PFSK-1 (cell line): ENCODE results near the gene KLHL17.

Experiments used
- FOXP2 ChIP-seq: optimal IDR thresholded peaks from 2 replicates; pipeline ENCODE3; 2011; ENCODE audit warnings: borderline replicate concordance, control low read depth, inconsistent platforms; ENCODE audit not compliant: insufficient read depth; ENCODE audit errors: extremely low read length, extremely low read depth
- POLR2AphosphoS5 ChIP-seq: IDR thresholded peaks from 2 replicates; pipeline ENCODE4 v1.6.1; 2012; ENCODE audit warnings: low read depth, mild to moderate bottlenecking, control low read depth, low read length, moderate library complexity
- SIN3A ChIP-seq: IDR thresholded peaks from 2 replicates; pipeline ENCODE4 v1.6.1; 2012; ENCODE audit warnings: mild to moderate bottlenecking, low read length, moderate library complexity, borderline replicate concordance; ENCODE audit not compliant: insufficient read depth
- TAF1 ChIP-seq: IDR thresholded peaks from 2 replicates; pipeline ENCODE4 v1.6.1; 2012; ENCODE audit warnings: low read length, control low read depth, borderline replicate concordance; ENCODE audit not compliant: insufficient read depth
- TF ChIP-seq, protein P1 (sequence below), 2 experiments: IDR thresholded peaks; 2 replicates each; pipeline versions ENCODE4 v1.6.1 to v1.8.0; 2011 to 2012; ENCODE audit warnings: low read depth in 2 of 2, low read length in 2 of 2, control low read depth in 1 of 2, inconsistent platforms in 1 of 2, mild to moderate bottlenecking in 1 of 2, moderate library complexity in 1 of 2; ENCODE audit not compliant: insufficient read depth in 1 of 2

Gene KLHL17

DNA sequence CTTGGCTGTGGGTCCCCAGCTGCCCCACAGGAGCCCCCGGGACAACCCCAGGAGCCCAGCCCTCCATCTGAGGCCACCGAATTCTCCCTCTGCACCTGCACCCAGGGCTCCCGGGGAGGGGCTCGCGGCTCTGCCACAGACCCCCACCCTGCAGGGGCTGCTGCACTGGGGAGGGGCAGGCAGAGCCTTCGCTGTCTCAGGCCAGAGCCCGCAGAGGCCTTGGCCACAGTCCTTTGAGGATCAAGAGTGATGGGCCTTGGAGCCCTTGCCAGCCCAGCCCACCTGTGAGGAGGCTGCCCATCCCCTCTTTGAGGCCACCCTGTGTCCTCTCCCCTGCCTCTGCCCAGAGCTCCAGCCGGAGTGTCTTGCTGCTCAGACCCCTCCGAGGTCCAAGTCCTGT lies 15.0 kb downstream of the KLHL17 start:
- TF ChIP-seq, protein P1, sequence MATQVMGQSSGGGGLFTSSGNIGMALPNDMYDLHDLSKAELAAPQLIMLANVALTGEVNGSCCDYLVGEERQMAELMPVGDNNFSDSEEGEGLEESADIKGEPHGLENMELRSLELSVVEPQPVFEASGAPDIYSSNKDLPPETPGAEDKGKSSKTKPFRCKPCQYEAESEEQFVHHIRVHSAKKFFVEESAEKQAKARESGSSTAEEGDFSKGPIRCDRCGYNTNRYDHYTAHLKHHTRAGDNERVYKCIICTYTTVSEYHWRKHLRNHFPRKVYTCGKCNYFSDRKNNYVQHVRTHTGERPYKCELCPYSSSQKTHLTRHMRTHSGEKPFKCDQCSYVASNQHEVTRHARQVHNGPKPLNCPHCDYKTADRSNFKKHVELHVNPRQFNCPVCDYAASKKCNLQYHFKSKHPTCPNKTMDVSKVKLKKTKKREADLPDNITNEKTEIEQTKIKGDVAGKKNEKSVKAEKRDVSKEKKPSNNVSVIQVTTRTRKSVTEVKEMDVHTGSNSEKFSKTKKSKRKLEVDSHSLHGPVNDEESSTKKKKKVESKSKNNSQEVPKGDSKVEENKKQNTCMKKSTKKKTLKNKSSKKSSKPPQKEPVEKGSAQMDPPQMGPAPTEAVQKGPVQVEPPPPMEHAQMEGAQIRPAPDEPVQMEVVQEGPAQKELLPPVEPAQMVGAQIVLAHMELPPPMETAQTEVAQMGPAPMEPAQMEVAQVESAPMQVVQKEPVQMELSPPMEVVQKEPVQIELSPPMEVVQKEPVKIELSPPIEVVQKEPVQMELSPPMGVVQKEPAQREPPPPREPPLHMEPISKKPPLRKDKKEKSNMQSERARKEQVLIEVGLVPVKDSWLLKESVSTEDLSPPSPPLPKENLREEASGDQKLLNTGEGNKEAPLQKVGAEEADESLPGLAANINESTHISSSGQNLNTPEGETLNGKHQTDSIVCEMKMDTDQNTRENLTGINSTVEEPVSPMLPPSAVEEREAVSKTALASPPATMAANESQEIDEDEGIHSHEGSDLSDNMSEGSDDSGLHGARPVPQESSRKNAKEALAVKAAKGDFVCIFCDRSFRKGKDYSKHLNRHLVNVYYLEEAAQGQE (IDR thresholded peaks at IDR 0.05; ENCODE audit: insufficient read depth in 1 of 2, low read depth in 2 of 2, low read length in 2 of 2) = no peak
- TF ChIP-seq POLR2AphosphoS5 (no peak), FOXP2 (no peak), TAF1 (no peak), SIN3A (no peak)

DNA sequence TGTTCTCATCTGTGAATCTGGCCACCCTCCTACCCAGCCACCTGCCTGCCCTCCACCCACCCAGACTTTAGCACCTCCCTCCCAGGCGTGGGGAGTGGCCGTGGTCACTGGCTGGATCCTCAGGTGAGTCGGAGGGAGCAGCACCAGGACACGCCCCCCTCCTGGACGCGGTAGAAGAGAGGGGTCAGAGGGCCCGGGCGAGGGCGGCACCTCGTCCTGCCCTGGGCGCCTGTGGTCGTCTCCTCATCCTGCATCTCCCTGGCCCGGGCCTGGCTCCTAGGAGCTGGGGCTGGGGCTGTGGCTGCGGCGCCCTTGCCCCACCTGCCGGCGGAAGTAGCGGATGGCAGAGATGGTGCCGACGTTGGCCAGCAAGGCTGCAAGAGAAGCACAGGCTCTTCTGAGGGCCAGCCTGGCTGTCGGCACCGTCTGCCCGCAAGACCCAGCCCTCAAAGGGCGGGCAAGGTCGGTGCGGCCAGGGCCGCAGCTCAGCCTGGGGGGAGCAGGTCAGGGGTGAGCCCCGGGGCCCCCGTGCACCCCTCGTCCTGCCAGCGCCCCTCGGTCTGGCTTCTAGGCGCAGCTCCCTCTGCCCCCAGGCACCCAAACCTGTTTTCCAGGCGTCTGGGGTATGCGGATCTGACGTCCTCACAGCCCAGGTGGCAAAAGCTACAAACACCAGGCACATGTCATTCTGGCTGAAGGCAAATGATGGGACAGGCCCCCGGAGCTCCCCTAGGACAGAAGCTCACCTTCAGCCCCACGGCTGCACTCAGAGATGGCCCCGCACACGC lies 15.7 kb downstream of the KLHL17 start:
- TF ChIP-seq TAF1 = no peak
- no peak for TF ChIP-seq FOXP2
- TF ChIP-seq, protein P1 (IDR thresholded peaks at IDR 0.05; ENCODE audit: insufficient read depth in 1 of 2, low read depth in 2 of 2, low read length in 2 of 2) = no peak
- no peak for TF ChIP-seq SIN3A
- TF ChIP-seq POLR2AphosphoS5 = no peak

DNA sequence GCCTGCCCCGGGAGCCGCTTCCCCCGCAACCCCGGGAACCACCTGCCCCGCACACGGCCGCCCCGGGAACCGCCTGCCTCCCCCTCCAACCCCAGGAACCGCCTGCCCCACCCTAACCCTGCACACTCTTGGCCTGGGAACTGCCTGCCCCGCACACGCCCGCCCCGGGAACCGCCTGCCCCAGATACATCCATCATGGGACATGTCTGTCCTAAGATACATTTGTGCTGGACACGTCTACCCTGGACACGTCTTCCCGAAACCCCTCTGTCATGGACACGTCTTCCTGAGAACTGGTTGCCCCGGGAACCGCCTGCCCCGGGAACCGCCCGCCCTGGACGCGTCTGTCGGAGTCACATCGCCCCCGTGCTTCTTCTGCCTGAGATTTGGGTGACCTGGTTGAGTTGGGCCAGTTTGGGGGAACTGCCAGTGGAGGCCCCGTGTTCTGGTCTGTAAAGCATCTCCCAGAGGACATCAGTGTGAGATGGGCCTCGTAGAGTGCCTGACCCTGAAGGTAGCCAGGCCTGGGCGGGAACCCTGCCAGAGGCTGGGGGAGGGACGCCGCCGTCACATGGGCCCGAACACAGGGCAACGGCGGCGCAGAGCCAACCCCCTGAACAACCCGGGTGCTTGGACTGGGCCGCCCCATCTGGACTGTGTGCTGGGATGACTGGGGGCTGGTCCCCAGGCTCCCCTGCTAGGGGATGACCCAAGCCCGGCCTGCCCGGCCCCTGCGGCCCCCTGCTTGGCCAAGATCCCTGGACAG lies 17.9 kb downstream of the KLHL17 start:
- TF ChIP-seq POLR2AphosphoS5 = no peak
- TF ChIP-seq TAF1 = no peak
- TF ChIP-seq, protein P1 (IDR thresholded peaks at IDR 0.05; ENCODE audit: insufficient read depth in 1 of 2, low read depth in 2 of 2, low read length in 2 of 2) = no peak
- TF ChIP-seq FOXP2 = no peak
- no peak for TF ChIP-seq SIN3A

DNA sequence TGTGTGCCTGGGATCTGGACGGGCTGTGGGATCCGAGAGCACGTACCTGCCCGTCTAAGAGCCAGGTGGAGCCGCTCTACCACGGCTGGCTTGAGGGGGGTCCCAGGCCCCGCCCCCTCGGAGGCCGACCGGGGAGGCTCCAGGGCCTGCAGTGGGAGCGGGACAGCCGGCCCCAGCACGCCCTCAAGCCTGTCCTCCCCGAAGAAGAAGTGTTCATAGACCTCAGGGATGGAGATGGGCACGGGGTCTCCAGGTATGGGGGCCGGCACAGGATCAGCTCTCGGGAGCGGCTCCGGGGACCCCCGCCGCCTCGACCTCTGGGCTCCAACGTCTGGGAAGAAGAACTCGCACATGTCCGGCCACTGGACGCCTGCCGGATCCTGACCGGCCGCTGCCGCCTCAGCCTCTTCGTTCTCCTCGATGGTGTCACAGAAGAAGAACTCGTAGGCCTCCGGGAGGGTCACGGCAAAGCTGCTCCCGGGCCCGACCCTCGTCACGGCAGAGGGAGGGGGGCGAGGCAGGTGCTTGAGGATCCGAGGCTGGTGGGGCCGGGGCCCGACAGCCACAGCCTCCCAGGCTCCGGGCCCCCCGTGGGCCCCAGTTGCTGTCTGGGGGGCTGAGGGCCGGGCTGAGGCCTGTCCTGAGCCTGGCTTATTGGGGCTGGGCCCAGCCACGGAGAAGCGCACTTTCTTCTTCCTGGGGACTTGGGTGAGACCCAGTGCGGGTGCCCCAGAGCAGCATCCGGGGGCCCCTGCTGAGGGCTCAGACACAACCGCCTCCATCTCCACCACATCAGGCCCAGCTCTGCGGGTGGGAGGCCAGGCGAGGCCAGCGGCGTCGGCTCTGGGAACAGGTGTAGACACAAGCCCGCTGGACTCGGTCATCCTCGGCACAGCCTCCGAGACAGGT lies 18.7 kb downstream of the KLHL17 start:
- no peak for TF ChIP-seq POLR2AphosphoS5
- no peak for TF ChIP-seq FOXP2
- no peak for TF ChIP-seq SIN3A
- TF ChIP-seq, protein P1 (IDR thresholded peaks at IDR 0.05; ENCODE audit: insufficient read depth in 1 of 2, low read depth in 2 of 2, low read length in 2 of 2) = no peak
- TF ChIP-seq TAF1 = no peak
